Measurements from ENCODE around the gene DLGAP1. TPM values are rescaled to one million over a fixed set of nuclear protein-coding genes. Genes with fewer than 3 reads are reported as not detected.
A peak's percentile ranks its signal among the peaks of the same experiment; 100 is the strongest.

The DLGAP1 gene
- total and polyA plus RNA-seq, 2 of the 13 experiments (the other 11 are each of a cell fraction or from before 2014, with no cell fraction given) = 0.01 TPM; not detected in 1

GRCh38 chr18:4444306-4444705, 10.8 kb downstream of the DLGAP1 start (continued):
- TF ChIP-seq HOMEZ (CRISPR knock-in tag; IDR thresholded peaks at IDR 0.05; ENCODE audit: low read depth) (no peak), ZNF326 (CRISPR knock-in tag; IDR thresholded peaks at IDR 0.05; ENCODE audit: borderline replicate concordance) (no peak), ZNF343 (CRISPR knock-in tag; IDR thresholded peaks at IDR 0.05) (no peak), XRCC5 (optimal IDR thresholded peaks at IDR 0.05; ENCODE audit: low read length) (no peak), ZBTB46 (CRISPR knock-in tag; IDR thresholded peaks at IDR 0.05; ENCODE audit: borderline replicate concordance) (no peak), ZNF616 (CRISPR knock-in tag; IDR thresholded peaks at IDR 0.05; ENCODE audit: low read depth) (no peak), ZNF549 (CRISPR knock-in tag; IDR thresholded peaks at IDR 0.05) (no peak), MZF1 (CRISPR knock-in tag; IDR thresholded peaks at IDR 0.05; ENCODE audit: borderline replicate concordance) (no peak), ZNF260 (CRISPR knock-in tag; IDR thresholded peaks at IDR 0.05; ENCODE audit: borderline replicate concordance, low read depth) (no peak), TEAD2 (CRISPR knock-in tag; IDR thresholded peaks at IDR 0.05) (no peak), ZSCAN12 (CRISPR knock-in tag; IDR thresholded peaks at IDR 0.05) (no peak), ZNF12 (CRISPR knock-in tag; IDR thresholded peaks at IDR 0.05) (peak; percentile 55; the same call in 1 of the 2 replicates), ZNF839 (CRISPR knock-in tag; IDR thresholded peaks at IDR 0.05; ENCODE audit: borderline replicate concordance) (no peak), GATAD2A (CRISPR knock-in tag; IDR thresholded peaks at IDR 0.05) (no peak), NFE2 (CRISPR knock-in tag; IDR thresholded peaks at IDR 0.05) (no peak), NFE2L1 (CRISPR knock-in tag; IDR thresholded peaks at IDR 0.05; ENCODE audit: borderline replicate concordance) (no peak), ZNF407 (CRISPR knock-in tag; IDR thresholded peaks at IDR 0.05; ENCODE audit: not compliant biosample characterization) (no peak), FOXP1 (IDR thresholded peaks at IDR 0.05) (no peak), FOXP1 (CRISPR knock-in tag; IDR thresholded peaks at IDR 0.05) (no peak), PTBP1 (IDR thresholded peaks at IDR 0.05; ENCODE audit: low read depth, low read length, poor library complexity, severe bottlenecking) (no peak), TAF15 (IDR thresholded peaks at IDR 0.05; ENCODE audit: low read depth, low read length, poor library complexity, severe bottlenecking) (no peak), HNF4A (CRISPR knock-in tag; IDR thresholded peaks at IDR 0.05) (peak; percentile 89)

Data from HepG2 (cell line).